ENCODE measurements around the gene ANAPC16.

ANAPC16 gene

DNA sequence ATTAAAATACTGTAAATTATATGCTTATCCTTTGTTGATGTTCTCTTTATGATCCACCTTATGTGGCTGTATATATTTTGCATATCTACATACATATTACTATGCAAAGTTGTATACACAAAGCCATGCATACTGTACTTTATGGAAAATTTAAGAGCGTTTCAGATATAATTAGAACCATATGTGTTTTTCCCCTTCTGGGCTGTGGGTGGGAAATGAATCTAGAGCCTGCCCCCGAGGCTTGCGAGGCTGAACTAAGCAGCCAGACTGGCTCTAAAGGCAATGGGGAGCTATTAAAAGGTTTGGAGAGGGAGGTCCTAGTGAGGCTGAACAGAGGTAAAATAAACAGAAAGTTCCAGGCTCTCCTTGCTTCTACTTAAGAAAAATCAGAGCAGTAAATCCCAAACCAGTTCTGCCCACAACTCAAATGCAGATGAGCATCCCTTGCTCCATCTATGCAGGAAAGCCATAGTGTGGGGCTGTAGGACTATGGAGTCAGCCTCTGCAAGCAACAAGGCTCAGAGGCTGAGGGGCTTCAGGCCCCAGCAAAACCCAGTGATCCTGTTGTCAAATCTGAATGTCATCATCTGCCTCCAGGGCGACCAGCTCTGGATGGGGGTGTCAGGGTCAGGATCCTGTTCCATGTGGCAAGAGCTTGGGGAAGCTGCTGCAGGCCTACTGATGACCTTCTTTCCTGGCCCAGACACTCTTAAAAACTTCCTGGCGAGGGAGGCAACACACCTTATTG, 43.9 kb downstream of the ANAPC16 start:
- no peak for TF ChIP-seq POU2F2 (IDR thresholded peaks at IDR 0.05; ENCODE audit: low read depth, low read length)
- TF ChIP-seq POLR2A (IDR thresholded peaks at IDR 0.05; ENCODE audit: low read depth, low read length): 0 out of 2 replicates have a peak, but pooled peaks have one; percentile 20
- no peak for FAIRE-seq
- no peak for DNase-seq (ENCODE audit: insufficient read length, low spot score)

DNA sequence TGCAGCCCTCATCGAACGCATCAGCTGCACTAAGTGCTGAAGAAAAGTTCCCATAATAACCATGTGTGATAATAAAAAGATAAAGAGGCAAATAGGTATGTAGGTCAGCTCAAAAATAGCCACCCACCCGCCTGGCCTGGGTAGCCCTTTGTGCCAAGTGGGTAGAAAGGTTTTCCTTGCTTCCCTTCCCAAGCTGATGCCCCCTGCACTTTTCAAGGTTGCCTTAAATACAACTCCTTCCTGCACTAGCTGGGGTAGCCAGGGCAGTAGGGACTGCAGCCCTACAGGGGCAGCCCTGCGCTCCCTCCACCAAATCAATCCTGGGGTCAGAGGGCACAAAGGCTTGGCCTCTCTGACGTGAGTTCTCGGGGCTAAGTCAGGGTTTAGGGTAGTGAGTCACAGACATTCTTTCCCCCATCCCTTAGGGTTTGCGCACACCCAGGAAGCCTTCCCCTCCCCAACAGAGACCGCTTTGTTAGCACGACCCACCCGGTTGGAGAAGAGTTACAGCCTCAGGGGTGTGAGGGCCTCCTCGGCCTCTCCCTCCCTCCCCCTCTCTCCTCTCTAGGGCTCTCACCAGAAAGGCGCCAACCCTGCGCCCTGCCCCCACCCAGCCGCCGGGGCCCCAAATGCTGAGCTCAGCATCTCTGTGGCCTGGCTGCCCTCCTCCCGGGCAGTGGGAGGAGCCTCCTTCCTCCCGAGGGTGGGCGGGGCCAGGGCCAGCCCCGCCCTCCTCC, 44.6 kb downstream of the ANAPC16 start:
- FAIRE-seq (peak; percentile 96), DNase-seq (ENCODE audit: insufficient read length, low spot score) (no peak)
- no peak for TF ChIP-seq TAF1 (IDR thresholded peaks at IDR 0.05; ENCODE audit: low read depth, low read length)
- no peak for TF ChIP-seq POU2F2 (IDR thresholded peaks at IDR 0.05; ENCODE audit: low read depth, low read length)
- TF ChIP-seq SPI1 (IDR thresholded peaks at IDR 0.05; ENCODE audit: low read depth, low read length): no peak
- TF ChIP-seq PAX5 (IDR thresholded peaks at IDR 0.05; ENCODE audit: insufficient read depth, low read length, severe bottlenecking): no peak
- TF ChIP-seq POLR2AphosphoS5 (IDR thresholded peaks at IDR 0.05; ENCODE audit: low read depth, low read length): no peak
- no peak for TF ChIP-seq POLR2A (IDR thresholded peaks at IDR 0.05; ENCODE audit: low read depth, low read length)

DNA sequence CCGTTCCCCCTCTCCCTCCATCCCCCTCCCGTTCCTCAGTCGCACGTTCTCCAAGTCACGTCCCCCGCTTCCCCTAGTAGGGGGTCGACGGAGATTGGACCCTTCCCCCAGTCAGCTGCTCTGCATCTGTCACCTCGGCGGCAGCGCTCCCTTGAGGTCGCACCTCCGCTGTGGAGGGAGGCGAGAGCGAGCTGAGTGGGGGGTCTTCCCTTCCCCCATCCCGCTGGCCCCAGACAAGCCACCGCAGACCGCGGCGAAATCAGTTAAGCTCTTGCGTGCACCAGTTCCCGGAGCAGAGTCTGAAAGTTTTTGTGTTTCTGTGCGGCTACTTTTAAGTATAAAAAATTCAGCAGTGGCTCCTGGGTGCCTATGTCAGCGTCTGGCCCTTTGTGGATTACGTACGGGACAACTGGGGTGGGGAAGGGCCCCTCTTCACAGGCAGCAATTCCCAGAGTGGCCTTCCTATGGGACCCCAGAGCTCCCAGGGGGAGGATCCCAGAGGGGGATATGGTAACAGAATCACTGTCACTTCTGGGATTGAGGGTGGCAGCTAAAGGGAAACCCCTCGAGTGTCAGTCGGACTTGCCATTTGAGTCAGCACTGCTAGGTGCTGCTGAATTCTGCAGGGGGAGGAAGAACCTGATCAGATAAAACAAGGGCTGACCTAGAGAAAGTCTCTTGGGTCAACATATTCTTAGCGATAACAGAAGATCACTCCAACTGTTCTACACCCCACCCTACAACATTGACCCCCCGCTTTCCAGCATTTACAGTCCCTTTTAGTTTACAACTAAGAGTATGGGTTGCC, 45.4 kb downstream of the ANAPC16 start:
- no peak; the same call in 1 of the 2 replicates for TF ChIP-seq POLR2AphosphoS5 (IDR thresholded peaks at IDR 0.05; ENCODE audit: low read depth, low read length)
- peak; percentile 39; the same call in 1 of the 2 replicates for TF ChIP-seq SPI1 (IDR thresholded peaks at IDR 0.05; ENCODE audit: low read depth, low read length)
- no peak; the same call in 1 of the 2 replicates for TF ChIP-seq POU2F2 (IDR thresholded peaks at IDR 0.05; ENCODE audit: low read depth, low read length)
- no peak for TF ChIP-seq TAF1 (IDR thresholded peaks at IDR 0.05; ENCODE audit: low read depth, low read length)
- TF ChIP-seq POLR2A (IDR thresholded peaks at IDR 0.05; ENCODE audit: low read depth, low read length): no peak
- no peak for TF ChIP-seq PAX5 (IDR thresholded peaks at IDR 0.05; ENCODE audit: insufficient read depth, low read length, severe bottlenecking)
- DNase-seq (ENCODE audit: insufficient read length, low spot score) (peak; percentile 64), FAIRE-seq (no peak)

DNA sequence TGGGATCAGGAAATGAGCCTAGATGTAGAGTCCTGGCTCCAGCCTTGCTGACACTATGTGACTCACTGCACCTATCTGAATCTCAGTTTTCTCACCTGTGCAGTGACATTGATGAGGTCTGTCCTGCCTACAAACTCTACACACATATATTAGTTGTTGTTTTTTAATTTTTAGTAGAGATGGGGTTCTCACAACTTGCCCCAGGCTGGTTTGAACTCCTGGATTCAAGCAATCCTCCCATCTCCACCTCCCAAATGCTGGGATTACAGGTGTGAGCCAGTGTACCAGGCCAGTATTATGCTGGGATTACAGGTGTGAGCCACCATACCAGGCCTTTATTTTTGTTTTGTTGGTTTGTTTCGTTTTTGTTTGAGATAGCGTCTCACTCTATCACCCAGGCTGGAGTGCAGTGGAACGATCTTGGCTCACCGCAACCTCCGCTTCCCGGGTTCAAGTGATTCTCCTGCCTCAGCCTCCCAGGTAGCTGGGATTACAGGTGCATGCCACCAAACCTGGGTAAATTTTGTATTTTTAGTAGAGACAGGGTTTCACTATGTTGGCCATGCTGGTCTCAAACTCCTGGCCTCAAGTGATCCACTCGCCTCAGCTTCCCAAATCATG, 46.1 kb downstream of the ANAPC16 start:
- DNase-seq (ENCODE audit: insufficient read length, low spot score): no peak
- TF ChIP-seq PAX5 (IDR thresholded peaks at IDR 0.05; ENCODE audit: insufficient read depth, low read length, severe bottlenecking): no peak
- FAIRE-seq: no peak

DNA sequence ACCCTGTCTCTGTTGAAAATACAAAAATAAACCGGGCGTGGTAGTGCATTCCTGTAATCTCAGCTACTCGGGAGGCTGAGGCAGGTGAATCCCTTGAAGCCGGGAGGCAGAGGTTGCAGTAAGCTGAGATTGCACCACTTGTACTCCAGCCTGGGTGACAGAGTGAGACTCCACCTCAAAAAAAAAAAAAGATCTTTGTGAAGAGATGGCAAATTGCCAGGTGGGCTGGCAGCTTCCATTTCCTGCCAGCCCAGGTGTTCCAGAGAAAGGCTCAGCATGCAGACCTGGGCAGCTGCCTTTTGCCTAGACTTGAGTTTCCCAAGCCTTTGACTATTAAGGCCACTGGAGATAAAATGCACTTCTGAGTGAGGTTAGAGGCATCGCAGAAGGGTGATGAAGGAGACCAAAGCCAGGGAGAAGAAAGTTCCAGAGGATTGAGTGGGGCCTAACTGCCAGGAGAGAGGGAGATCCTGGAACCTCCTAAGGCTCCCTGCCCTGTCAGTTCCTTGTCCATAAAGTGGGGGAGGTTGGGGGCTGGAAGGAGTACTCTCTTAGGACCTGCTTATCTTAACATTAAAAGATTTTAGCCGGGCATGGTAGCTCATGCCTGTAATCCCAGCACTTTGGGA, 47.9 kb downstream of the ANAPC16 start:
- FAIRE-seq (no peak), DNase-seq (ENCODE audit: insufficient read length, low spot score) (no peak)
- TF ChIP-seq POLR2A (IDR thresholded peaks at IDR 0.05; ENCODE audit: low read depth, low read length): no peak
- no peak for TF ChIP-seq PAX5 (IDR thresholded peaks at IDR 0.05; ENCODE audit: insufficient read depth, low read length, severe bottlenecking)
- no peak for TF ChIP-seq TAF1 (IDR thresholded peaks at IDR 0.05; ENCODE audit: low read depth, low read length)
- no peak for TF ChIP-seq POLR2AphosphoS5 (IDR thresholded peaks at IDR 0.05; ENCODE audit: low read depth, low read length)
- no peak for TF ChIP-seq POU2F2 (IDR thresholded peaks at IDR 0.05; ENCODE audit: low read depth, low read length)
- no peak for TF ChIP-seq SPI1 (IDR thresholded peaks at IDR 0.05; ENCODE audit: low read depth, low read length)

DNA sequence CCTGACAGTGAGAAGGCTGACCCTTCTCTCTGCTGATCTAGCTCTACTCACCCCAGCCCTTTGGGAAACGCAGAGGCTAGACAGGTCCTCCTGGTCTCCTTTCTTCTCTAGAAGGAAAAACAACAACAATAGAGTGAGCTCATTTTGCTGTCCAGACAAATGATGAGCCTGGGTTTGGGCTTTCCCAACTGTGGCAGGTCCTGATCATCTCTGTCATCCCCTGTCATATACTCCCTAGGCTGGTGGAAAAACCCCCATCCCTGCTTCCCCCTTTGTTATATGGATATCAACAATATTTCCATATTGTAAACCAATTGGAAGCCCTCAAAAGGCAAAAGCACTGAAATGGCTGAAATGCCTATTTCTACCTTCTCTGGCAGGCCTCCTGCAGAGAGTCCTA, 48.7 kb downstream of the ANAPC16 start:
- DNase-seq (ENCODE audit: insufficient read length, low spot score) (no peak), FAIRE-seq (no peak)
- TF ChIP-seq POU2F2 (IDR thresholded peaks at IDR 0.05; ENCODE audit: low read depth, low read length) (no peak), TAF1 (IDR thresholded peaks at IDR 0.05; ENCODE audit: low read depth, low read length) (no peak), POLR2A (IDR thresholded peaks at IDR 0.05; ENCODE audit: low read depth, low read length) (no peak), POLR2AphosphoS5 (IDR thresholded peaks at IDR 0.05; ENCODE audit: low read depth, low read length) (no peak), PAX5 (IDR thresholded peaks at IDR 0.05; ENCODE audit: insufficient read depth, low read length, severe bottlenecking) (no peak), SPI1 (IDR thresholded peaks at IDR 0.05; ENCODE audit: low read depth, low read length) (no peak)

DNA sequence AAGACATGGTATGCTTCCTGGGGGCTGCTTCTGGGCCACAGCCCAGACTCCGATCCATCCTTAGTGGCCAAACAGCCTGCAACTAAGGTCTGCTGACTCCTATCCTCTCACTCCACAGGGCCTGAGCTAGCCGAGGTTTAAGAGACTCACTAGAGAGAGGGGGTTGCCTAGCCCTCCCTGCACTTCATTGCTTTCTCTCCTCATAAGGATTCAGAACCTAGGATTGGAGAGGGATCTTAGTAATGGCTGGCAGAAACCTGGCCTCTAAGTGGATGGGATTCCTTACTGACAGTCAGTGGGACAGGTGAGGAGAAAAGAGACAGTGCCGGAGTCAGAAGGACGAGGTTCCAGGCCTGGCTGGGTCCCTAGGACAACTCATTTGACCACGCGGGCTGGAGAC, 49.7 kb downstream of the ANAPC16 start:
- TF ChIP-seq POLR2AphosphoS5 (IDR thresholded peaks at IDR 0.05; ENCODE audit: low read depth, low read length) (no peak), POLR2A (IDR thresholded peaks at IDR 0.05; ENCODE audit: low read depth, low read length) (no peak), SPI1 (IDR thresholded peaks at IDR 0.05; ENCODE audit: low read depth, low read length) (no peak), TAF1 (IDR thresholded peaks at IDR 0.05; ENCODE audit: low read depth, low read length) (no peak), POU2F2 (IDR thresholded peaks at IDR 0.05; ENCODE audit: low read depth, low read length) (no peak), PAX5 (IDR thresholded peaks at IDR 0.05; ENCODE audit: insufficient read depth, low read length, severe bottlenecking) (no peak)
- no peak for FAIRE-seq
- DNase-seq (ENCODE audit: insufficient read length, low spot score): no peak

DNA sequence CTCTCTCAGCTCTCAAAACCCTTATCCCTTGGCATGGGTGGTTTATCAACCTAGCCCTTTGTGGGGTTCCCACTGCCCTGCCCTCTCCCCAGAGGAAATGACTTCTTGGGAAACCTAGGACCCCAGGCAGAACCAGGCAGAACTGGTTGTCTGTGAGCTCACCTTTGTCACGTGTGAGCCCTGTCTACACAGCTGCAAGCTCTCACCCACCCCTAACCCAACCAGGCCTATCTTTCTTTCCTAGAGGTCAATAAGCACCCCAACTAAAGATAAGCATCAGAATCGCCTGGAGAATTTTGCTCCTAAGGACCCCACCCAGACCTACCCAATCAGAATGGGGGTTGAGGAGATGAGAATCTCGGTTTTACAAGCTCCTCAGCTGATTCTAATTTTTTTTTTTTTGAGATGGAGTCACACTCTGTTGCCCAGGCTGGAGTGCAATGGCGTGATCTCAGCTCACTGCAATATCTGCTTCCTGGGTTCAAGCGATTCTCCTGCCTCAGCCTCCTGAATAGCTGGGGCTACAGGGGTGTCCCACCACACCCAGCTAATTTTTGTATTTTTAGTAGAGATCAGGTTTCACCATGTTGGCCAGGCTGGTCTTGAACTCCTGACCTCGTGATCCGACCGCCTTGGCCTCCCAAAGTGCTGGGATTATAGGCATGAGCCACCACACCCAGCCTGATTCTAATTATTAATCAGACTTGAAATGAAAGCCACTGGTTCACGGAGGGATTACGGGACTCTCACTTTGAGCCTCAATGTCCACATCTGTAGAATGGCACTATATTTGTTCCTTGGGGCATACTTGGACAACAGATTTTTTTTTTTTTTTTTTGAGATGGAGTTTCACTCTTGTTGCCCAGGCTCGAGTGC, 50.4 kb downstream of the ANAPC16 start:
- TF ChIP-seq POLR2A (IDR thresholded peaks at IDR 0.05; ENCODE audit: low read depth, low read length): no peak
- no peak for TF ChIP-seq TAF1 (IDR thresholded peaks at IDR 0.05; ENCODE audit: low read depth, low read length)
- TF ChIP-seq SPI1 (IDR thresholded peaks at IDR 0.05; ENCODE audit: low read depth, low read length): no peak
- TF ChIP-seq POLR2AphosphoS5 (IDR thresholded peaks at IDR 0.05; ENCODE audit: low read depth, low read length): no peak
- no peak for TF ChIP-seq POU2F2 (IDR thresholded peaks at IDR 0.05; ENCODE audit: low read depth, low read length)
- no peak for TF ChIP-seq PAX5 (IDR thresholded peaks at IDR 0.05; ENCODE audit: insufficient read depth, low read length, severe bottlenecking)
- DNase-seq (ENCODE audit: insufficient read length, low spot score) (no peak), FAIRE-seq (no peak)

All from GM12891 (cell line).